OCI-LY1 (cell line): ENCODE measurements around the gene REM2.
"Not testable (repeated sequence)": the region's sequence is repeated elsewhere in the genome, so short reads cannot be mapped to it uniquely, and the experiment has no call there.

Source experiments
- H2AFZ ChIP-seq: fragments of 200-600 bp; sonication (generic), shearing (Covaris generic); 2 replicates; pipeline ENCODE4 v1.6.0; 2014; ENCODE audit warnings: antibody characterized with exemption, mild to moderate bottlenecking, low read length
- H3F3A ChIP-seq: fragments of 200-600 bp; sonication (generic), shearing (Covaris generic); 2 replicates; pipeline ENCODE4 v1.6.0; 2014; ENCODE audit warnings: mild to moderate bottlenecking, antibody characterized with exemption, low read length, moderate library complexity; ENCODE audit not compliant: insufficient read depth
- H3K27ac ChIP-seq: fragments of 200-600 bp; sonication (generic); 2 replicates; pipeline ENCODE4 v1.5.1; 2014; ENCODE audit warnings: low read length, mixed run types, mild to moderate bottlenecking, low read depth; ENCODE audit not compliant: poor library complexity, severe bottlenecking
- H3K27me3 ChIP-seq: fragments of 200-600 bp; sonication (generic); 2 replicates; pipeline ENCODE4 v1.6.0; 2014; ENCODE audit warnings: antibody characterized with exemption, mild to moderate bottlenecking, low read length, moderate library complexity; ENCODE audit not compliant: insufficient read depth
- H3K36me3 ChIP-seq: fragments of 200-600 bp; sonication (generic); 2 replicates; pipeline ENCODE4 v1.6.1; 2014; ENCODE audit warnings: mild to moderate bottlenecking, antibody characterized with exemption, low read length, moderate library complexity, mixed read lengths; ENCODE audit not compliant: insufficient read depth
- H3K4me1 ChIP-seq: fragments of 200-600 bp; sonication (generic); 2 replicates; pipeline ENCODE4 v1.5.1; 2014; ENCODE audit warnings: mild to moderate bottlenecking, low read length, moderate library complexity; ENCODE audit not compliant: insufficient read depth, severe bottlenecking
- H3K4me2 ChIP-seq: fragments of 200-600 bp; sonication (generic), shearing (Covaris generic); 2 replicates; pipeline ENCODE4 v1.6.1; 2014; ENCODE audit warnings: low read length
- H3K4me3 ChIP-seq: fragments of 200-600 bp; sonication (generic); 2 replicates; pipeline ENCODE4 v1.5.1; 2014; ENCODE audit warnings: low read length, low read depth, mild to moderate bottlenecking, mixed read lengths; ENCODE audit not compliant: poor library complexity, severe bottlenecking
- H3K79me2 ChIP-seq: fragments of 200-600 bp; shearing (Covaris generic); 2 replicates; pipeline ENCODE4 v1.6.1; 2016; ENCODE audit warnings: mixed run types, low read length, mixed read lengths; ENCODE audit not compliant: insufficient read depth
- H3K9ac ChIP-seq: fragments of 200-600 bp; sonication (generic), shearing (Covaris generic); 2 replicates; pipeline ENCODE4 v1.6.1; 2014; ENCODE audit warnings: mild to moderate bottlenecking, low read length, mixed read lengths
- H3K9me2 ChIP-seq: fragments of 200-600 bp; sonication (generic), shearing (Covaris generic); 2 replicates; pipeline ENCODE4 v1.6.1; 2014; ENCODE audit warnings: low read depth, mild to moderate bottlenecking, low read length, mixed read lengths
- H3K9me3 ChIP-seq: fragments of 200-600 bp; shearing (Covaris generic); 2 replicates; pipeline ENCODE4 v1.6.1; 2014; ENCODE audit warnings: low read length, mixed read lengths
- H4K20me1 ChIP-seq: fragments of 200-600 bp; sonication (generic), shearing (Covaris generic); 2 replicates; pipeline ENCODE4 v1.6.0; 2016; ENCODE audit warnings: mild to moderate bottlenecking, low read length; ENCODE audit not compliant: insufficient read depth
- CTCF ChIP-seq: fragments of 200-600 bp; sonication (generic), shearing (Covaris generic); IDR thresholded peaks from 2 replicates; pipeline ENCODE4 v1.5.1; 2017; ENCODE audit warnings: mild to moderate bottlenecking, antibody characterized with exemption, low read length, moderate library complexity, mixed read lengths
- EZH2 ChIP-seq: fragments of 200-600 bp; sonication (generic), shearing (Covaris generic); IDR thresholded peaks from 2 replicates; pipeline ENCODE4 v1.8.0; 2017; ENCODE audit warnings: borderline replicate concordance, mixed run types, mild to moderate bottlenecking, antibody characterized with exemption, low read length, moderate library complexity, mixed read lengths

REM2 gene

GRCh38 chr14:22850944-22851764, 31.9 kb upstream of the REM2 start:
- H3K9me3 ChIP-seq, result no peaks in the 10 kb centered on the region
- H3K36me3 ChIP-seq, result no peaks in the 10 kb centered on the region
- H3K27me3 ChIP-seq, result no peaks in the 10 kb centered on the region; the same call in 1 of the 2 replicates
- H3K27ac ChIP-seq, result no peak overlapping the region
- no peak overlapping the region for H3K4me2 ChIP-seq
- no peaks in the 10 kb centered on the region for H3K9me2 ChIP-seq
- H4K20me1 ChIP-seq, result no peaks in the 10 kb centered on the region
- H3K4me1 ChIP-seq, result peaks cover 4% of the 10 kb centered on the region
- no peak overlapping the region for H3K4me3 ChIP-seq
- no peak for TF ChIP-seq EZH2
- TF ChIP-seq CTCF, result no peak
- no peak overlapping the region for H2AFZ ChIP-seq
- no peaks in the 10 kb centered on the region for H3F3A ChIP-seq
- H3K79me2 ChIP-seq, result no peaks in the 10 kb centered on the region
- no peak overlapping the region for H3K9ac ChIP-seq

- H4K20me1 ChIP-seq, H3K27me3 ChIP-seq, H3K4me1 ChIP-seq, H3K4me2 ChIP-seq, H3K27ac ChIP-seq, H3K9me2 ChIP-seq, H2AFZ ChIP-seq, H3F3A ChIP-seq, H3K36me3 ChIP-seq, H3K9ac ChIP-seq, H3K9me3 ChIP-seq, H3K79me2 ChIP-seq, H3K4me3 ChIP-seq: not testable (repeated sequence)
Observed at GRCh38 chr14:22852178-22852577, 30.8 kb upstream of the REM2 start.

- H3K4me2 ChIP-seq, result no peak overlapping the region
- no peak overlapping the region; the same call in 1 of the 2 replicates for H3K9ac ChIP-seq
- peaks cover 4% of the 10 kb centered on the region for H3K4me1 ChIP-seq
- H3F3A ChIP-seq, result no peaks in the 10 kb centered on the region
- no peak overlapping the region for H3K4me3 ChIP-seq
- H2AFZ ChIP-seq, result no peak overlapping the region
- no peaks in the 10 kb centered on the region for H3K79me2 ChIP-seq
- H4K20me1 ChIP-seq, result no peaks in the 10 kb centered on the region
- H3K27me3 ChIP-seq, result no peaks in the 10 kb centered on the region
- TF ChIP-seq EZH2, result no peak
- TF ChIP-seq CTCF, result no peak
- H3K9me3 ChIP-seq, result 0 out of 2 replicates have a peak, but pooled peaks cover 3% of the 10 kb centered on the region
- no peaks in the 10 kb centered on the region for H3K36me3 ChIP-seq
- no peak overlapping the region for H3K27ac ChIP-seq
- no peaks in the 10 kb centered on the region for H3K9me2 ChIP-seq
Observed at GRCh38 chr14:22852599-22852939, 30.5 kb upstream of the REM2 start.
